ENCODE measurements around the gene CA5B. TPM values are rescaled to one million over a fixed set of nuclear protein-coding genes. Genes with fewer than 3 reads are reported as not detected.

CA5B gene
- total and polyA plus RNA-seq, 10 of the 15 experiments (the other 5 are each of a cell fraction or from before 2014, with no cell fraction given): 1.2 to 6.0 (median 3.2) TPM

DNA sequence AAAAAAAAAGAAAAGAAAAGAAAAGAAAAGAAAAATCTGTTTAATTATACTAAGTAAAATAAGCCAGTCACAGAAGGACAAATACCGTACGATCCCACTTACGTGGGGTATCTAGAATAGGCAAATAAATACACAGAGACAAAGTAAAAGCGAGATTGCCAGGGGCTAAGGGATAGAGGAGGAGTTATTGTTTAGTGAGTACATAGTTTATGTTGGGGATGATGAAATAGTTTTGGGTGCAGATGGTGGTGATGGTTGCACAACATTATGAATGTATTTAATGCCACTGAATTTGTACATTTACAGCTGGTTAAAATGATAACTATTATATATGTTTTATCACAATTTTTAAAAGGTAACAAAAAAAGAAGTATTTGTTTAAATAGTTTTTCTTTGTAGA lies 7.1 kb downstream of the CA5B start:
- no TSS peak for BruUV-seq (replicated peaks)
- no peak for DNase-seq (ENCODE audit: low read depth, low spot score)
- intact Hi-C loops (cut with micrococcal nuclease; ENCODE audit: unreplicated experiment): no loop called here
- POLR2A ChIA-PET: interaction anchor here (0.6 kb wide), 1 partner anchor 70 kb away, joined by 7 read pairs; no protein-coding TSS in a partner anchor
- CTCF ChIA-PET: no interaction called here
- no peaks in the 10 kb centered on the region for H3K79me2 ChIP-seq (ENCODE audit: control insufficient read depth, insufficient read depth, low read length)
- FAIRE-seq: no peak
- 98% methylated on average over 4 of the region's 4 CpGs for WGBS (ENCODE audit: insufficient coverage, insufficient replicate concordance, low lambda C conversion rate, missing lambda C conversion rate)
- no peak overlapping the region for H2AFZ ChIP-seq (ENCODE audit: control insufficient read depth, low read depth, low read length)
- H3K4me3 ChIP-seq: no peak overlapping the region
- TF ChIP-seq, protein P1, sequence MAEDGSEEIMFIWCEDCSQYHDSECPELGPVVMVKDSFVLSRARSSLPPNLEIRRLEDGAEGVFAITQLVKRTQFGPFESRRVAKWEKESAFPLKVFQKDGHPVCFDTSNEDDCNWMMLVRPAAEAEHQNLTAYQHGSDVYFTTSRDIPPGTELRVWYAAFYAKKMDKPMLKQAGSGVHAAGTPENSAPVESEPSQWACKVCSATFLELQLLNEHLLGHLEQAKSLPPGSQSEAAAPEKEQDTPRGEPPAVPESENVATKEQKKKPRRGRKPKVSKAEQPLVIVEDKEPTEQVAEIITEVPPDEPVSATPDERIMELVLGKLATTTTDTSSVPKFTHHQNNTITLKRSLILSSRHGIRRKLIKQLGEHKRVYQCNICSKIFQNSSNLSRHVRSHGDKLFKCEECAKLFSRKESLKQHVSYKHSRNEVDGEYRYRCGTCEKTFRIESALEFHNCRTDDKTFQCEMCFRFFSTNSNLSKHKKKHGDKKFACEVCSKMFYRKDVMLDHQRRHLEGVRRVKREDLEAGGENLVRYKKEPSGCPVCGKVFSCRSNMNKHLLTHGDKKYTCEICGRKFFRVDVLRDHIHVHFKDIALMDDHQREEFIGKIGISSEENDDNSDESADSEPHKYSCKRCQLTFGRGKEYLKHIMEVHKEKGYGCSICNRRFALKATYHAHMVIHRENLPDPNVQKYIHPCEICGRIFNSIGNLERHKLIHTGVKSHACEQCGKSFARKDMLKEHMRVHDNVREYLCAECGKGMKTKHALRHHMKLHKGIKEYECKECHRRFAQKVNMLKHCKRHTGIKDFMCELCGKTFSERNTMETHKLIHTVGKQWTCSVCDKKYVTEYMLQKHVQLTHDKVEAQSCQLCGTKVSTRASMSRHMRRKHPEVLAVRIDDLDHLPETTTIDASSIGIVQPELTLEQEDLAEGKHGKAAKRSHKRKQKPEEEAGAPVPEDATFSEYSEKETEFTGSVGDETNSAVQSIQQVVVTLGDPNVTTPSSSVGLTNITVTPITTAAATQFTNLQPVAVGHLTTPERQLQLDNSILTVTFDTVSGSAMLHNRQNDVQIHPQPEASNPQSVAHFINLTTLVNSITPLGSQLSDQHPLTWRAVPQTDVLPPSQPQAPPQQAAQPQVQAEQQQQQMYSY (CRISPR knock-in tag; IDR thresholded peaks at IDR 0.05): no peak
- TF ChIP-seq, protein P2, sequence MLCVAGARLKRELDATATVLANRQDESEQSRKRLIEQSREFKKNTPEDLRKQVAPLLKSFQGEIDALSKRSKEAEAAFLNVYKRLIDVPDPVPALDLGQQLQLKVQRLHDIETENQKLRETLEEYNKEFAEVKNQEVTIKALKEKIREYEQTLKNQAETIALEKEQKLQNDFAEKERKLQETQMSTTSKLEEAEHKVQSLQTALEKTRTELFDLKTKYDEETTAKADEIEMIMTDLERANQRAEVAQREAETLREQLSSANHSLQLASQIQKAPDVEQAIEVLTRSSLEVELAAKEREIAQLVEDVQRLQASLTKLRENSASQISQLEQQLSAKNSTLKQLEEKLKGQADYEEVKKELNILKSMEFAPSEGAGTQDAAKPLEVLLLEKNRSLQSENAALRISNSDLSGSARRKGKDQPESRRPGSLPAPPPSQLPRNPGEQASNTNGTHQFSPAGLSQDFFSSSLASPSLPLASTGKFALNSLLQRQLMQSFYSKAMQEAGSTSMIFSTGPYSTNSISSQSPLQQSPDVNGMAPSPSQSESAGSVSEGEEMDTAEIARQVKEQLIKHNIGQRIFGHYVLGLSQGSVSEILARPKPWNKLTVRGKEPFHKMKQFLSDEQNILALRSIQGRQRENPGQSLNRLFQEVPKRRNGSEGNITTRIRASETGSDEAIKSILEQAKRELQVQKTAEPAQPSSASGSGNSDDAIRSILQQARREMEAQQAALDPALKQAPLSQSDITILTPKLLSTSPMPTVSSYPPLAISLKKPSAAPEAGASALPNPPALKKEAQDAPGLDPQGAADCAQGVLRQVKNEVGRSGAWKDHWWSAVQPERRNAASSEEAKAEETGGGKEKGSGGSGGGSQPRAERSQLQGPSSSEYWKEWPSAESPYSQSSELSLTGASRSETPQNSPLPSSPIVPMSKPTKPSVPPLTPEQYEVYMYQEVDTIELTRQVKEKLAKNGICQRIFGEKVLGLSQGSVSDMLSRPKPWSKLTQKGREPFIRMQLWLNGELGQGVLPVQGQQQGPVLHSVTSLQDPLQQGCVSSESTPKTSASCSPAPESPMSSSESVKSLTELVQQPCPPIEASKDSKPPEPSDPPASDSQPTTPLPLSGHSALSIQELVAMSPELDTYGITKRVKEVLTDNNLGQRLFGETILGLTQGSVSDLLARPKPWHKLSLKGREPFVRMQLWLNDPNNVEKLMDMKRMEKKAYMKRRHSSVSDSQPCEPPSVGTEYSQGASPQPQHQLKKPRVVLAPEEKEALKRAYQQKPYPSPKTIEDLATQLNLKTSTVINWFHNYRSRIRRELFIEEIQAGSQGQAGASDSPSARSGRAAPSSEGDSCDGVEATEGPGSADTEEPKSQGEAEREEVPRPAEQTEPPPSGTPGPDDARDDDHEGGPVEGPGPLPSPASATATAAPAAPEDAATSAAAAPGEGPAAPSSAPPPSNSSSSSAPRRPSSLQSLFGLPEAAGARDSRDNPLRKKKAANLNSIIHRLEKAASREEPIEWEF (IDR thresholded peaks at IDR 0.05; ENCODE audit: insufficient replicate concordance, low read depth, low read length): no peak
- TF ChIP-seq BHLHE40 (IDR thresholded peaks at IDR 0.05; ENCODE audit: borderline replicate concordance in 1 of 2, low read depth in 2 of 2, low read length in 1 of 2) (no peak), YBX1 (IDR thresholded peaks at IDR 0.05) (no peak), IKZF2 (IDR thresholded peaks at IDR 0.05) (no peak), SUZ12 (IDR thresholded peaks at IDR 0.05; ENCODE audit: unreplicated experiment) (no peak), POLR2AphosphoS2 (IDR thresholded peaks at IDR 0.05; ENCODE audit: low read depth, low read length) (no peak), EED (IDR thresholded peaks at IDR 0.05; ENCODE audit: low read depth) (no peak), ZBTB11 (CRISPR knock-in tag; IDR thresholded peaks at IDR 0.05) (no peak), BRCA1 (IDR thresholded peaks at IDR 0.05; ENCODE audit: low read depth, low read length) (no peak)
- H3K4me1 ChIP-seq (ENCODE audit: control insufficient read depth, insufficient read depth, low read length): no peaks in the 10 kb centered on the region
- no peaks in the 10 kb centered on the region for H4K20me1 ChIP-seq (ENCODE audit: control insufficient read depth, insufficient read depth)
- no peak for ATAC-seq
- H3K9me3 ChIP-seq (replicated peaks; ENCODE audit: control insufficient read depth, insufficient read depth, low read length): no peaks in the 10 kb centered on the region
- RAD21 ChIA-PET (ENCODE audit: unreplicated experiment): no interaction called here
- H3K27ac ChIP-seq (ENCODE audit: control insufficient read depth, insufficient read depth): no peak overlapping the region
- no peak overlapping the region for H3K9ac ChIP-seq (ENCODE audit: control insufficient read depth, insufficient read depth, low read length)
- no peaks in the 10 kb centered on the region for H3K36me3 ChIP-seq (ENCODE audit: control insufficient read depth in 2 of 2, insufficient read depth in 2 of 2, low read length in 1 of 2)
- no peak overlapping the region for H3K4me2 ChIP-seq (ENCODE audit: control insufficient read depth, insufficient read depth)
- no peaks in the 10 kb centered on the region for H3K27me3 ChIP-seq (replicated peaks in 1 of 2; ENCODE audit: control insufficient read depth in 2 of 2, insufficient read depth in 2 of 2, low read length in 1 of 2)
- in situ Hi-C loops (cut with MboI): no loop called here
- SMC1A ChIA-PET (ENCODE audit: uncharacterized antibody, unreplicated experiment): no interaction called here

Measured in GM12878 (cell line).